GM18508 (cell line): ENCODE measurements around the gene PHF21B.
"Not testable (repeated sequence)": the region's sequence is repeated elsewhere in the genome, so short reads cannot be mapped to it uniquely, and the experiment has no call there.

Source experiments
- ATAC-seq: cut with Tn5 transposase; IDR thresholded peaks from one replicate; pipeline ENCODE4 v1.9.1; 2021; ENCODE audit warnings: moderate number of reproducible peaks; ENCODE audit not compliant: insufficient read depth, unreplicated experiment

Gene PHF21B

GRCh38 chr22:44906248-44906936 is 103.4 kb downstream of the PHF21B start:
- ATAC-seq: no peak

- not testable (repeated sequence) for ATAC-seq
Observed at GRCh38 chr22:44904492-44905152, 105.2 kb downstream of the PHF21B start.

- not testable (repeated sequence) for ATAC-seq
Observed at GRCh38 chr22:44903164-44903563, 106.6 kb downstream of the PHF21B start.

DNA sequence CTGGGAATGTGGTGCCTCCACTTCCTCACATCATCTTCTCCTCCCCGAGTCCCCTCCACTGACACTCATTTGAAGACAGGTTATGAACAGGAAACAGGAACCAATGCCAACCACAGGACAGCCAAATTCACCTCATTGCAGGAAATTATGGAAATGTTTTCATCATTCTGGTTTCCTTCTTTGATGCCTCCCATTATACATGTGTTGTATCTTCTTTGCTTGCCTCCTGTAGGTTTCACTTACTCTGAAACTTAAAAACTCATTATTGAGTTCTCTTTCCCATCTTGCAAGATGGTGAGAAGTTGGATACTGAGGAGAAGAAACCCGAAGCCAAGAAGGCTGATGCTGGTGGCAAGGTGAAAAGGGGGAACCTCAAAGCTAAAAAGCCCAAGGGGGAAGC is 108.5 kb downstream of the PHF21B start:
- ATAC-seq: no peak

GRCh38 chr22:44898236-44898635 is 111.6 kb downstream of the PHF21B start:
- ATAC-seq: no peak

GRCh38 chr22:44895296-44896055 is 114.3 kb downstream of the PHF21B start:
- ATAC-seq: no peak

- ATAC-seq: no peak
Observed at GRCh38 chr22:44894782-44895181, 115.0 kb downstream of the PHF21B start.

DNA sequence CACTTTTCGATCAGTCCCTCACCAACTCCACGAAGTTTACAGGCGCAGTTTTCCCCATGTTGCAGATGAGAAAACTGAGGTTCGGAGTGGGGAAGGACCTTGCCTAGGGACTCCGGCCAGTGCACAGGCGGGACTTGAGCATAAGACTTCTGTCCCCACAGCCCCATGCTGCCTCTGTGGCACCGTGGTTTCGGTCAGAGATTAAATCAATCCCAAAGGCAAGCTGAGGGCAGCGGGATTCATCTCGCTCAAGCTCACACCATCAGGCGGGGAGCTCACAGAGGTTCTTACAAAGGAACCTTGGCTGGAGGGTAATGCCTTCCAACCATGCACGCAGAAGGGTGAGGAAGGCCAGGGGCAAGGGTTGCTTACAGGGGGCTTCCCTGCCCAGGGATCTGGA is 115.5 kb downstream of the PHF21B start:
- no peak for ATAC-seq

DNA sequence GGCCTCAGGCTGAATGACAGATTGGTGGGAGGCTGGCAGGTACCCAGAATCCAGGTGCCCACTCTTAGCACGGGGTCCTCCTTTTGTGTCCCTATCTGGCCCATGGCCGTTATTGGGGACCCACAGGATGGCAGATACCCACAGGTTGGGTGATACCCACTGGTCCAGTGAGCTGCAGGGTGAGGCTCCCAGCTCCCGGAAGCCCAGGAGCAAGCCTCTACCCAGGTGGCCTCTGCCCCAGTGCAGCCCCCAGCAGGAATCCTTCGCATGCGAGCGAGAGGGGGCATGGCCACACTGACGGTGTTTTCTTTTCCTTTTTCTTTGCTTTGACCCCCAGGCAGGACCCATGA is 116.1 kb downstream of the PHF21B start:
- ATAC-seq: no peak

DNA sequence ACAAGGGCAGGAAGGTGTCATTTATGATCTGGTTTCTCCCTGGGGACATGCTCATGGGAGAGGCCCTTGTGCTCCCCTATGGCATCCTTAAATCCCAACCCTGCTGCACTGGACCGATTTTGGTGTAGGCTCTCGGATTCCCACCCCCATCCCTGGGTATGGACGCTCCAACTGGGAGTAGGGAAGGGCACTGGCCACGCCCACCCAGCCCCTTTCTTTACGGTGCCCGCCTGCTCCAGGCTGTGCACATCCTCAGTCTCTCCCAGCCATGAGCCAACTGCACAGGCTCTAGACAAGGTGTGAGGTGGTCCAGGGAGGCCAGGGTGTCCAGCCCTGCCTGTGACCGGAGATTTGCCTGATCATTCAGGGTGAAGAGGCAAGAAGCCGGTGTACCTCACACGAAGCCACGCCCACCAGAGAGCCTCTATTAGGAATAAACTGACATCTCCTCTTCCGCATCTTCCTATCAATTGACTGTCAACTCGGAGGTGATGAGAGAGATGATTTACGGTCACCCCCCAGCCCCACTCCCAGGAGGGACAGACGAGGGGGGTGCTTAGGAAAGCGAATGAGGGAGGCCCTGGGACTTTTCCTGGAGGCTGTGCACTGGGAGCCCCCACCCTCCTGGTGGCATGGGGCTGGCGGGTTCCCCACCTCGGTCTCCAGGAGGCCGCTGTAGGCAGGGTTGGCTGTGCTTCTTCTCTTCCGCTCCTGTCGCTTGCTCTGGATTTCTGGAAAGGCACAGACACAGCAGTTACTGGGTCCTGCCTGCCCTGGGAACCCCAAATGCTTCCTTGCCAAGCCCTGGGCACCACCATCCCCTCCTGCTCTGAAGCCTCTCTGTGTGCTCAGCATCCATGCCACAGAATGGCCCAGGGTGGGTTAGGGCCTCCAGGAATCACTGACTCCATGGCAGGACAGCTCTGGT is 116.7 kb downstream of the PHF21B start:
- ATAC-seq: no peak

GRCh38 chr22:44892243-44892642 is 117.6 kb downstream of the PHF21B start:
- no peak for ATAC-seq

DNA sequence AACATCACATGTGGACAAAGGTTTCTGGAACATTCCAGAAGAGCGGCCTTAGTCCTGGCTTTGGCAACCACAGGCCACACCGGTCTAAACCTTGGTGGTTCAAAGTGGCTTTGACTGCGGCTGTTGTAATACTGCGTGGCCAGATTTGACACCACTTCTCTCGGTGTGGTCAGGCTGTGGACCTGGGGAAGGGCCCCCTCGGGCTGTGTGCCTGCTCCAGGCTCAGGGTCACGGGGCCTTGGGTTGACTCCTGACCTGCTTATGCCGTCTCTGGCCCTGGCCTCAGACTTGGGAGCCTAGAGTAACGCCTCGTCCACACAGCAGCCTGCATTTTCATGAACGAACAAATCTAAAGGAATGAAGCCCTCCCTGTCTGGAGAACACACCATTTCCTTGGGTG is 118.0 kb downstream of the PHF21B start:
- no peak for ATAC-seq

GRCh38 chr22:44891293-44891747 is 118.5 kb downstream of the PHF21B start:
- ATAC-seq: no peak

GRCh38 chr22:44890416-44891292 is 119.2 kb downstream of the PHF21B start:
- ATAC-seq: no peak

DNA sequence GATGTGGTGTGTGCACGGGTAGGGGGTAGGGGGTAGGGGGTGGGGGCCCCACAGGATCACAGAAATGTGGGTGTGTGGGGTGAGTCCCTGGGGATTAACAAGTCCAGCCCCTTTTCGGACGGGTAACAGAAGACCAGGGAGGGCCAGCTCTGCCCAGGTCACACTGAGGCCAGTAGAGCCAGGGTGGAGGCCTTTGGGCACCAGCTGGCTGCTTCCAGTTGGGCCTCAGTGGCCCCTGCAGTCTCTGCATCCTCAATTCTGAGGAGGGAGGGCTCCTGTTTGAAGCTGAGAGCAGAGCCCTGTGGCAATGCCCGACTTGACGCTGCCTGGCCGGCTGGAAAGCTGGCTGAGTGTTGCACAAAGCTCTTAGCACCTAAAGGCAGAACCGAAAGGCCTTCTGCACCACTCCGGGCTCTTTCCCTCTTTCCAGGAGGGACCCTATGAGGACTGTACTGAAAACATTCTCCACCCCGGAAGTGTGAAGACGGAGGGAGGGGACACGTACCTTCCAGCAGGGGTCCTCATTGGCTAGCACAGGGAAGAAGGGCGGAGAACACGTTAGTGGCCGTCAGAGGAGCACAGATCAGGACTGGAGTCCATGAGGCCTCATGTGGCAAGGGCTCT is 120.4 kb downstream of the PHF21B start:
- no peak for ATAC-seq

- ATAC-seq: no peak
Observed at GRCh38 chr22:44888491-44889254, 121.1 kb downstream of the PHF21B start.

DNA sequence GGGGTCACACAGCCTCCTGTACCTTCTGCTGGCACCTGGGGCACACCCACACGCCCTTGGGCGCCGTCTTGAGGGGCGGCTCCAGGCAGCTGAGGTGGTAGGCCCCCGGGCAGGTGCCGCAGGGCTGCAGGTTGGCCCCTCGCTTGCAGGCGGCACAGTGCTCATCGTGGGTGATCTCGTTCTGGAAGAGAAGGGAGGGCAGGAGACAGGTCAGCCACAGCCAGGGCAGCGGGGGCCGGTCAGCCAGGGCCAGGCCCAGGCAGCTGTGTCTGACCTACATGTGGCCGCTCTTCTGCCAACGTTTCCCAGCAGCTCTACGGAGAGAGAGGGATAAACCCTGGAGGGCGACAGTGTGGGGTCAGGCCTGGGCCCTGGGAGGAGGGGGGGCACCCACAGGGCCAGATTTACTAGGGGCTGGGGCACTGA is 121.9 kb downstream of the PHF21B start:
- ATAC-seq: no peak

GRCh38 chr22:44885806-44886360 is 123.9 kb downstream of the PHF21B start:
- no peak for ATAC-seq
